ENCODE data around the gene SGCA.

DNA sequence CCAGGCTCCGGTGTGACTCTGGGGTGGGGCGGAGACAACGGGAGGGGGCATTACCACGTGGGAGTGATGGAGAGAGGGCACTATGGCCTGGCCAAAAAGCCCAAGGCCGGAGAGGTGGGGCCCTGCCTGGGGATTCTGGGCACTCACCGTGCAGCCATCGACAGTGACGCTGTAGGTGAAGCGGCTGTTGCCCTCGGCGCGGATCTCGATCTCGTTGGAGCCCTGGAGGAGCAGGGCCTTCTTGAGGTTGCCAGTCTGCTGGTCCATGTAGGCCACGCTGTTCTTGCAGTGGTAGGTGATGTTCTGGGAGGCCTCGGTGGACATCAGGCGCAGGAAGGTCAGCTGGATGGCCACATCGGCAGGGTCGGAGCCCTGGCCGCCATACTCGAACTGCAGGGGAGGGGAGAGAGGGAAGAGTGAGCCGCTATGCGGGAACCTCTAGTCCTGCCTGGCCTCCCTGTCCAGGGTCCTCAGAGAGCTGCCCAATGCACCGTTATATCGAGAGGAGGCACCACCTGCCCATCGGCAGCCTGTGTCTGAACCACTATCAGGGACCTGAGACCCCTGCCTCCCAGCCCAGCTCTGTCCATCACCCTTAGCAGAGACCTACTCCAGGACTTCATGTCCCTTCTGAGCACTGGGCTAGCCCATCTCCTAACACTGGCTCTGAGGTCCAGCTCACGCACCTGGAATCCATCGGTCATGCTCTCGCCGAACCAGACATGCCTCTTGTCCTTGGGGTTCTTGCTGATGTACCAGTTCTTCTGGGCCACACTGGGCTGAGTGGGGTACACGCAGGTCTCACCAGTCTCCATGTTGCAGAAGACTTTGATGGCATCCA is 20.0 kb downstream of the SGCA start:
- TF ChIP-seq CTCF (IDR thresholded peaks at IDR 0.05; ENCODE audit: low read length) (no peak), EZH2 (IDR thresholded peaks at IDR 0.05; ENCODE audit: borderline replicate concordance, low read length) (no peak)
